Activated CD8-positive, alpha-beta memory T cell treated with anti-CD3 and anti-CD28 coated beads, Interleukin-2, amount 50 U/mL, for 4 hours (primary cell): Measurements from ENCODE around the gene LRMDA.
"Not testable (repeated sequence)": the region's sequence is repeated elsewhere in the genome, so short reads cannot be mapped to it uniquely, and the experiment has no call there.

Source experiments
- DNase-seq: peaks from one replicate; pipeline ENCODE4 v3.0.0-alpha.2; 2020

LRMDA gene

GRCh38 chr10:75761289-75761688, 329.9 kb downstream of the LRMDA start:
- DNase-seq: no peak

- no peak for DNase-seq
These were observed 331.0 kb downstream of the LRMDA start for GRCh38 chr10:75762431-75762802.

GRCh38 chr10:75763652-75764051, 332.2 kb downstream of the LRMDA start:
- DNase-seq: no peak

GRCh38 chr10:75764974-75765788, 333.8 kb downstream of the LRMDA start:
- no peak for DNase-seq

GRCh38 chr10:75765789-75766096, 334.3 kb downstream of the LRMDA start:
- DNase-seq: no peak

- no peak for DNase-seq
These were observed 334.7 kb downstream of the LRMDA start for GRCh38 chr10:75766106-75766505.

GRCh38 chr10:75766752-75767151, 335.3 kb downstream of the LRMDA start:
- not testable (repeated sequence) for DNase-seq

GRCh38 chr10:75770626-75771081, 339.2 kb downstream of the LRMDA start:
- DNase-seq: no peak

- DNase-seq: no peak
These were observed 340.2 kb downstream of the LRMDA start for GRCh38 chr10:75771606-75772005.

GRCh38 chr10:75772153-75772887, 340.9 kb downstream of the LRMDA start:
- no peak for DNase-seq

- no peak for DNase-seq
These were observed 341.9 kb downstream of the LRMDA start for GRCh38 chr10:75773231-75773780.

- DNase-seq: no peak
These were observed 342.7 kb downstream of the LRMDA start for GRCh38 chr10:75773813-75774782.

GRCh38 chr10:75774783-75775490, 343.5 kb downstream of the LRMDA start:
- DNase-seq: no peak

GRCh38 chr10:75776738-75777504, 345.5 kb downstream of the LRMDA start:
- no peak for DNase-seq

- no peak for DNase-seq
These were observed 347.2 kb downstream of the LRMDA start for GRCh38 chr10:75778665-75779064.

GRCh38 chr10:75779276-75779675, 347.9 kb downstream of the LRMDA start:
- DNase-seq: no peak

GRCh38 chr10:75782463-75783248, 351.2 kb downstream of the LRMDA start:
- no peak for DNase-seq

- DNase-seq: no peak
These were observed 357.2 kb downstream of the LRMDA start for GRCh38 chr10:75788394-75789205.

GRCh38 chr10:75793848-75794247, 362.4 kb downstream of the LRMDA start:
- no peak for DNase-seq

- DNase-seq: no peak
These were observed 369.7 kb downstream of the LRMDA start for GRCh38 chr10:75801121-75801520.
